Heart left ventricle (tissue), 13 donors: ENCODE data around the gene SLC29A2.
"Not testable (repeated sequence)": the region's sequence is repeated elsewhere in the genome, so short reads cannot be mapped to it uniquely, and the experiment has no call there.

ENCODE experiments used
- POLR2A ChIP-seq, 2 donors: fragments of 450-650 bp; IDR thresholded peaks; one replicate each; pipeline ENCODE4 v1.6.1; 2017; ENCODE audit warnings: antibody characterized with exemption in 2 of 2, mild to moderate bottlenecking in 2 of 2, moderate library complexity in 2 of 2
- TF ChIP-seq, protein P1 (sequence below), 12 donors: fragments of 200-600 bp; sonication (generic) in 4 of 12; IDR thresholded peaks; one replicate each; pipeline versions ENCODE4 v1.5.0 to v1.8.0; 2018 to 2022; ENCODE audit warnings: antibody characterized with exemption in 12 of 12, mild to moderate bottlenecking in 5 of 12
- donor health status: ischemic (EF 13 %, LVEDD 7.1; RV severe dilation, severe dysfunction).
- donor health status: DM: no; HTN: yes; CAD: no.
- donor health status: DM: no; HTN: no; CAD: no.
- donor health status: ischemic (EF 25% LVEDD 6.9; RV normal size, moderate dysfunction).
- donor health status: ischemic (EF 25% LVEDD 5.7; RV mildly dilated, moderate dysfunction).
- donor health status: ischemic (EF 35%, LVEDD 5.7; RV mildly dilated, moderate dysfunction).
- donor health status: nonischemic (EF 11% LVEDD 7.7; RV severe dilation, severe dysfunction).
- donor health status: DM: yes; HTN: yes; CAD: no.
- donor health status: PGD.
- donor health status: ischemic (EF 29% LVEDD 5.4; RV normal size, mild dysfunction).
- donor health status: nonischemic (EF 23%, LVEDD 6.1; RV moderate dilation, normal function).

DNA sequence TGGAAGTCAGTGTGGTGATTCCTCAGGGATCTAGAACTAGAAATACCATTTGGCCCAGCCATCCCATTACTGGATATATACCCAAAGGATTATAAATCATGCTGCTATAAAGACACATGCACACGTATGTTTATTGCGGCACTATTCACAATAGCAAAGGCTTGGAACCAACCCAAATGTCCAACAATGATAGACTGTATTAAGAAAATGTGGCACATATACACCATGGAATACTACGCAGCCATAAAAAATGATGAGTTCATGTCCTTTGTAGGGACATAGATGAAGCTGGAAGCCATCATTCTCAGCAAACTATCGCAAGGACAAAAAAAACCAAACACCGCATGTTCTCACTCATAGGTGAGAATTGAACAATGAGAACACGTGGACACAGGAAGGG, 50.8 kb downstream of the SLC29A2 start:
- TF ChIP-seq, protein P1, sequence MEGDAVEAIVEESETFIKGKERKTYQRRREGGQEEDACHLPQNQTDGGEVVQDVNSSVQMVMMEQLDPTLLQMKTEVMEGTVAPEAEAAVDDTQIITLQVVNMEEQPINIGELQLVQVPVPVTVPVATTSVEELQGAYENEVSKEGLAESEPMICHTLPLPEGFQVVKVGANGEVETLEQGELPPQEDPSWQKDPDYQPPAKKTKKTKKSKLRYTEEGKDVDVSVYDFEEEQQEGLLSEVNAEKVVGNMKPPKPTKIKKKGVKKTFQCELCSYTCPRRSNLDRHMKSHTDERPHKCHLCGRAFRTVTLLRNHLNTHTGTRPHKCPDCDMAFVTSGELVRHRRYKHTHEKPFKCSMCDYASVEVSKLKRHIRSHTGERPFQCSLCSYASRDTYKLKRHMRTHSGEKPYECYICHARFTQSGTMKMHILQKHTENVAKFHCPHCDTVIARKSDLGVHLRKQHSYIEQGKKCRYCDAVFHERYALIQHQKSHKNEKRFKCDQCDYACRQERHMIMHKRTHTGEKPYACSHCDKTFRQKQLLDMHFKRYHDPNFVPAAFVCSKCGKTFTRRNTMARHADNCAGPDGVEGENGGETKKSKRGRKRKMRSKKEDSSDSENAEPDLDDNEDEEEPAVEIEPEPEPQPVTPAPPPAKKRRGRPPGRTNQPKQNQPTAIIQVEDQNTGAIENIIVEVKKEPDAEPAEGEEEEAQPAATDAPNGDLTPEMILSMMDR (IDR thresholded peaks at IDR 0.05), result not testable (repeated sequence)
- not testable (repeated sequence) for TF ChIP-seq POLR2A (IDR thresholded peaks at IDR 0.05)
